WERI-Rb-1 (cell line): ENCODE data around the gene HLA-F.

Source experiments
- DNase-seq: peaks from one replicate; pipeline ENCODE4 v3.0.0-alpha.2; 2020
- H3K27ac ChIP-seq: fragments of 250-450 bp; sonication (Bioruptor Pico); 2 replicates; pipeline ENCODE4 v1.5.1; 2020; ENCODE audit warnings: mild to moderate bottlenecking, moderate library complexity
- H3K27me3 ChIP-seq: fragments of 250-450 bp; sonication (Bioruptor Pico); 2 replicates; pipeline ENCODE4 v1.5.1; 2021; ENCODE audit warnings: mild to moderate bottlenecking, low read depth, moderate library complexity; ENCODE audit not compliant: insufficient read depth, severe bottlenecking
- H3K36me3 ChIP-seq: fragments of 250-450 bp; sonication (Bioruptor Pico); 2 replicates; pipeline ENCODE4 v1.5.1; 2020; ENCODE audit warnings: mild to moderate bottlenecking, moderate library complexity
- H3K4me3 ChIP-seq: 2 replicates; pipeline ENCODE4 v1.5.1; 2011; ENCODE audit warnings: low read depth, mild to moderate bottlenecking, control low read depth, low read length
- H3K9me3 ChIP-seq: fragments of 250-450 bp; sonication (Bioruptor Pico); 2 replicates; pipeline ENCODE4 v1.5.1; 2021; ENCODE audit warnings: mild to moderate bottlenecking, moderate library complexity; ENCODE audit not compliant: severe bottlenecking
- TF ChIP-seq, protein P1 (sequence below): IDR thresholded peaks from 2 replicates; pipeline ENCODE4 v1.5.1; 2011; ENCODE audit warnings: low read depth, mild to moderate bottlenecking, control low read depth, inconsistent platforms, low read length

HLA-F gene

GRCh38 chr6:29680416-29680815 is 42.8 kb upstream of the HLA-F start:
- no peaks in the 10 kb centered on the region for H3K36me3 ChIP-seq
- TF ChIP-seq, protein P1, sequence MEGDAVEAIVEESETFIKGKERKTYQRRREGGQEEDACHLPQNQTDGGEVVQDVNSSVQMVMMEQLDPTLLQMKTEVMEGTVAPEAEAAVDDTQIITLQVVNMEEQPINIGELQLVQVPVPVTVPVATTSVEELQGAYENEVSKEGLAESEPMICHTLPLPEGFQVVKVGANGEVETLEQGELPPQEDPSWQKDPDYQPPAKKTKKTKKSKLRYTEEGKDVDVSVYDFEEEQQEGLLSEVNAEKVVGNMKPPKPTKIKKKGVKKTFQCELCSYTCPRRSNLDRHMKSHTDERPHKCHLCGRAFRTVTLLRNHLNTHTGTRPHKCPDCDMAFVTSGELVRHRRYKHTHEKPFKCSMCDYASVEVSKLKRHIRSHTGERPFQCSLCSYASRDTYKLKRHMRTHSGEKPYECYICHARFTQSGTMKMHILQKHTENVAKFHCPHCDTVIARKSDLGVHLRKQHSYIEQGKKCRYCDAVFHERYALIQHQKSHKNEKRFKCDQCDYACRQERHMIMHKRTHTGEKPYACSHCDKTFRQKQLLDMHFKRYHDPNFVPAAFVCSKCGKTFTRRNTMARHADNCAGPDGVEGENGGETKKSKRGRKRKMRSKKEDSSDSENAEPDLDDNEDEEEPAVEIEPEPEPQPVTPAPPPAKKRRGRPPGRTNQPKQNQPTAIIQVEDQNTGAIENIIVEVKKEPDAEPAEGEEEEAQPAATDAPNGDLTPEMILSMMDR, result no peak
- no peak overlapping the region for H3K4me3 ChIP-seq
- peaks cover 13% of the 10 kb centered on the region for H3K9me3 ChIP-seq
- no peak for DNase-seq
- H3K27ac ChIP-seq, result no peak overlapping the region
- peaks cover 51% of the 10 kb centered on the region for H3K27me3 ChIP-seq

DNA sequence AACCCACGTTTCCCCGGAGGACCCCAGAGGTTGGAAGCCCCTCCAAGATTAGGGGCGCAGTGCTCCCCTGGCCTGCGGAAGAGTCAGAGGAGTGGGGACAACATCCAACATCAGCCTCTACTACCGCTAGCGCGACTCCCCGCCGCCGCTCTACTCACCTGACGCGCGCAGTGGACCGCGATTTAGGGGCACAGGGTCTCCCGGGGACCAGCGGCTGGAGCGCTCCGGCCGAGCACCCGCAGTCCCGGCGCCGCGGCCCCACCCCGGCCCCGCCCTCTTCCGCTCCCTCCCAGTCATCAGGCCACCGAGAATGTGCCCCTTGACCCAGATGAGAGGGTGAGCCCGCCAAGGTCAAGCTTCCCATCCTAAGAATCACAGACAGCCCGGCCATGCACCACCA is 42.3 kb upstream of the HLA-F start, which contains the start of gene ZFP57:
Gene ZFP57, minus strand, starts transcription at position 249 of the 400 bp plus-strand sequence. CDS start 4,149 bp downstream, outside the sequence.
- Histone ChIP-seq H3K9me3 (peaks cover 18% of the 10 kb centered on the region), H3K27me3 (peaks cover 51% of the 10 kb centered on the region), H3K36me3 (no peaks in the 10 kb centered on the region), H3K27ac (no peak within 1 kb of the TSS), H3K4me3 (no peak within 1 kb of the TSS)
- DNase-seq, result no peak
- TF ChIP-seq, protein P1, result no peak

DNA sequence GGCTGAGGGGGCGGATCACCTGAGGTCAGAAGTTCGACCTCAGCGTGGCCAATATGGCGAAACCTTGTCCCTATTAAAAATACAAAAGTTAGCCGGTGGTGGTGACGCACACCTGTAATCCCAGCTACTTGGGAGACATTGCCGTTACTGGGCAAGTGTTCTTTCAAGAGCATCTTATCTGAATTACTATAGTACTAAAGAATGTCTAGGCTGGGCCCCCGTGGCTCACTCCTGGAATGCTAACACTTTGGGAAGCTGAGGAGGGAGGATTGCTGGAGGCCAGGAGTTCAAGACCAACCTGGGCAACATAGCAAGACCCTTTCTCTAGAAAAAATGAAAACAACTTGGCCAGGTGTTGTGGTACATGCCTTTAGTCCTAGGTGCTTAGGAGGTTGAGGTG is 41.4 kb upstream of the HLA-F start:
- DNase-seq, result no peak
- Histone ChIP-seq H3K27ac (no peak overlapping the region), H3K4me3 (no peak overlapping the region), H3K9me3 (peaks cover 19% of the 10 kb centered on the region), H3K27me3 (peaks cover 54% of the 10 kb centered on the region), H3K36me3 (no peaks in the 10 kb centered on the region)
- TF ChIP-seq, protein P1, result no peak

- Histone ChIP-seq H3K27me3 (peaks cover 70% of the 10 kb centered on the region), H3K27ac (no peak overlapping the region), H3K36me3 (no peaks in the 10 kb centered on the region), H3K9me3 (peaks cover 16% of the 10 kb centered on the region), H3K4me3 (no peak overlapping the region)
- DNase-seq, result peak; percentile 29
- TF ChIP-seq, protein P1, result peak; percentile 51
These were observed 37.4 kb upstream of the HLA-F start for GRCh38 chr6:29685718-29686326.

- no peak for DNase-seq
- TF ChIP-seq, protein P1, result no peak
- H3K4me3 ChIP-seq, result no peak overlapping the region
- peaks cover 19% of the 10 kb centered on the region for H3K9me3 ChIP-seq
- no peak overlapping the region for H3K27ac ChIP-seq
- peaks cover 51% of the 10 kb centered on the region for H3K27me3 ChIP-seq
- no peaks in the 10 kb centered on the region for H3K36me3 ChIP-seq
These were observed 28.6 kb upstream of the HLA-F start for GRCh38 chr6:29694637-29695036.
